HG02970 (cell line): ENCODE results near the gene IER5.
A peak's percentile ranks its signal among the peaks of the same experiment; 100 is the strongest.
"Not testable (repeated sequence)": the region's sequence is repeated elsewhere in the genome, so short reads cannot be mapped to it uniquely, and the experiment has no call there.

ENCODE experiments used
- ATAC-seq: cut with Tn5 transposase; IDR thresholded peaks from one replicate; pipeline ENCODE4 v1.9.1; 2021; ENCODE audit warnings: mild to moderate bottlenecking, moderate library complexity, moderate number of reproducible peaks; ENCODE audit not compliant: unreplicated experiment, low FRiP score

IER5 gene

GRCh38 chr1:181088079-181089016 lies at the start of gene IER5:
TSS of gene IER5 (plus strand) at chr1:181088700. CDS start at chr1:181088903, 203 bp downstream.
- ATAC-seq = peak; percentile 78

GRCh38 chr1:181040284-181040865 lies 48.1 kb upstream of the IER5 start:
- no peak for ATAC-seq

GRCh38 chr1:181043025-181043888 lies 45.2 kb upstream of the IER5 start:
- ATAC-seq = no peak

GRCh38 chr1:181044449-181044966 lies 44.0 kb upstream of the IER5 start:
- ATAC-seq = no peak

GRCh38 chr1:181045946-181046345 lies 42.6 kb upstream of the IER5 start:
- ATAC-seq = not testable (repeated sequence)

- no peak for ATAC-seq
Measured at GRCh38 chr1:181049378-181049777, 39.1 kb upstream of the IER5 start.

- no peak for ATAC-seq
Measured at GRCh38 chr1:181050922-181051321, 37.6 kb upstream of the IER5 start.

GRCh38 chr1:181056560-181056959 lies 31.9 kb upstream of the IER5 start:
- ATAC-seq = no peak

- ATAC-seq = no peak
Measured at GRCh38 chr1:181057079-181057478, 31.4 kb upstream of the IER5 start.

- ATAC-seq = no peak
Measured at GRCh38 chr1:181059435-181059834, 29.1 kb upstream of the IER5 start.

- ATAC-seq = no peak
Measured at GRCh38 chr1:181060066-181060465, 28.4 kb upstream of the IER5 start.

- not testable (repeated sequence) for ATAC-seq
Measured at GRCh38 chr1:181060947-181061346, 27.6 kb upstream of the IER5 start.

- no peak for ATAC-seq
Measured at GRCh38 chr1:181061487-181061886, 27.0 kb upstream of the IER5 start.

GRCh38 chr1:181061891-181062835 lies 26.3 kb upstream of the IER5 start:
- peak; percentile 61 for ATAC-seq

- peak; percentile 44 for ATAC-seq
Measured at GRCh38 chr1:181062836-181063428, 25.6 kb upstream of the IER5 start.

- no peak for ATAC-seq
Measured at GRCh38 chr1:181064011-181064623, 24.4 kb upstream of the IER5 start.

- ATAC-seq = no peak
Measured at GRCh38 chr1:181064702-181065101, 23.8 kb upstream of the IER5 start.

- ATAC-seq = no peak
Measured at GRCh38 chr1:181073638-181074037, 14.9 kb upstream of the IER5 start.
